HepG2 (cell line): Measurements from ENCODE around the gene MOK. TPM values are rescaled to one million over a fixed set of nuclear protein-coding genes. Genes with fewer than 3 reads are reported as not detected.

ENCODE experiments used
- FOSL1 ChIP-seq: sonication (generic); formaldehyde crosslinking; IDR thresholded peaks from 2 replicates; pipeline ENCODE4 v1.9.0; 2021; ENCODE audit warnings: missing genetic modification reagents, borderline replicate concordance
- IKZF4 ChIP-seq: sonication (generic); formaldehyde crosslinking; IDR thresholded peaks from 2 replicates; pipeline ENCODE4 v1.5.1; 2020; ENCODE audit warnings: borderline replicate concordance, mild to moderate bottlenecking, low read depth, missing genetic modification reagents; ENCODE audit errors: not compliant biosample characterization
- NFIB ChIP-seq: sonication (generic); formaldehyde crosslinking; IDR thresholded peaks from 2 replicates; pipeline ENCODE4 v1.9.0; 2021; ENCODE audit warnings: missing genetic modification reagents, mild to moderate bottlenecking, borderline replicate concordance
- SMARCE1 ChIP-seq: fragments of 450-650 bp; IDR thresholded peaks from 2 replicates; pipeline ENCODE4 v1.6.1; 2017; ENCODE audit warnings: borderline replicate concordance
- TCF12 ChIP-seq, 2 experiments: fragments of 450-650 bp in 1 of 2; sonication (generic) in 1 of 2; formaldehyde crosslinking in 1 of 2; IDR thresholded peaks; 2 replicates each; pipeline versions ENCODE4 v1.6.1 to v1.8.0; 2017 to 2022; ENCODE audit warnings: antibody characterized with exemption in 1 of 2, mild to moderate bottlenecking in 1 of 2, missing genetic modification reagents in 1 of 2, moderate library complexity in 1 of 2
- YEATS2 ChIP-seq: sonication (generic); formaldehyde crosslinking; IDR thresholded peaks from 2 replicates; pipeline ENCODE4 v1.4.0; 2020; ENCODE audit warnings: missing genetic modification reagents, borderline replicate concordance
- ZFY ChIP-seq: sonication (generic); formaldehyde crosslinking; IDR thresholded peaks from 2 replicates; pipeline ENCODE4 v1.4.0; 2020; ENCODE audit warnings: missing genetic modification reagents
- ZNF556 ChIP-seq: sonication (generic); formaldehyde crosslinking; IDR thresholded peaks from 2 replicates; pipeline ENCODE4 v1.4.0; 2020; ENCODE audit warnings: mild to moderate bottlenecking, missing genetic modification reagents, borderline replicate concordance
- ZNF557 ChIP-seq: sonication (generic); formaldehyde crosslinking; IDR thresholded peaks from 2 replicates; pipeline ENCODE4 v1.4.0; 2020; ENCODE audit warnings: missing genetic modification reagents
- ZNF607 ChIP-seq: sonication (generic); formaldehyde crosslinking; IDR thresholded peaks from 2 replicates; pipeline ENCODE4 v1.5.1; 2020; ENCODE audit warnings: missing genetic modification reagents, mild to moderate bottlenecking, borderline replicate concordance
- ZNF672 ChIP-seq: sonication (generic); formaldehyde crosslinking; IDR thresholded peaks from 2 replicates; pipeline ENCODE4 v1.8.1; 2022; ENCODE audit warnings: missing genetic modification reagents
- polyA plus RNA-seq, 8 experiments: library from polyadenylated mRNA; depleted of rRNA in 3 of 8; stranded (reverse) in 7 of 8; unstranded in 1 of 8; fragments of >200 nt; fragmentation: Illumina TruSeq in 4 of 8; extraction: Trizol in 4 of 8; gene quantifications; 2 replicates each; pipeline versions ENCODE4 v1.2.1 to v1.2.3, GENCODE V29; 2011 to 2016; ENCODE audit warnings: low read depth in 4 of 8, missing spikeins in 1 of 8, mixed read lengths in 1 of 8; ENCODE audit not compliant: insufficient read depth in 1 of 8
- total RNA-seq, 5 experiments: library from RNA; depleted of rRNA; stranded (reverse); fragments of >200 nt; fragmentation: Illumina TruSeq; extraction: Trizol; gene quantifications; 2 replicates each; pipeline ENCODE4 v1.2.3, GENCODE V29; 2016; ENCODE audit warnings: low read depth in 1 of 5
- TF ChIP-seq, protein P1 (sequence below): sonication (generic); formaldehyde crosslinking; IDR thresholded peaks from 2 replicates; pipeline ENCODE4 v1.4.0; 2020; ENCODE audit warnings: missing genetic modification reagents
- TF ChIP-seq, protein P2 (sequence below): sonication (generic); formaldehyde crosslinking; IDR thresholded peaks from 2 replicates; pipeline ENCODE4 v1.4.0; 2020; ENCODE audit warnings: missing genetic modification reagents, borderline replicate concordance
- TF ChIP-seq, protein P3 (sequence below): sonication (generic); formaldehyde crosslinking; IDR thresholded peaks from 2 replicates; pipeline ENCODE4 v1.8.1; 2023; ENCODE audit warnings: mild to moderate bottlenecking, moderate library complexity, missing genetic modification reagents
- TF ChIP-seq, protein P4 (sequence below): sonication (generic); formaldehyde crosslinking; IDR thresholded peaks from 2 replicates; pipeline ENCODE4 v1.5.0; 2020; ENCODE audit warnings: mild to moderate bottlenecking, low read depth, missing genetic modification reagents, borderline replicate concordance

MOK gene
- total and polyA plus RNA-seq, 2 of the 13 experiments (the other 11 are each of a cell fraction or from before 2014, with no cell fraction given) = 15.3 to 16.9 TPM

DNA sequence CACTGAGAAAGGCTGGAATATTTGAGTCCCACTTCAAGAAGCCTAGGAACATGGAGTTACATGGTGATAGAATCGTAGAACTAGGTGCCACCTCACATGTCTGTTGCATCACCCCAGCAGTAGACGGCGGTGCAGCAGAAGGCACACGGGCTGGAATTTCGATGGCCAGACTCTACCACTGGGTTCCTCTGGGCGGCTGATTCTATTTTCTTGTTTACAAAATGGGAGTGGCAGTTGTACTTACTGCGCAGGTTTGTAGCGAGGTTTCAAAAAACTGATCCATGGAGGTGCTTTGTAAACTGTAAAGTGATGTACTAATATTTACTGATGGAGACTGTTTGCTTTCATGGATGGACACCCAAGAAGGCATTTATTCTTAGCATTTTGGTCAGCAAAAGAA is 119.6 kb downstream of the MOK start (continued):
- TF ChIP-seq, protein P1, sequence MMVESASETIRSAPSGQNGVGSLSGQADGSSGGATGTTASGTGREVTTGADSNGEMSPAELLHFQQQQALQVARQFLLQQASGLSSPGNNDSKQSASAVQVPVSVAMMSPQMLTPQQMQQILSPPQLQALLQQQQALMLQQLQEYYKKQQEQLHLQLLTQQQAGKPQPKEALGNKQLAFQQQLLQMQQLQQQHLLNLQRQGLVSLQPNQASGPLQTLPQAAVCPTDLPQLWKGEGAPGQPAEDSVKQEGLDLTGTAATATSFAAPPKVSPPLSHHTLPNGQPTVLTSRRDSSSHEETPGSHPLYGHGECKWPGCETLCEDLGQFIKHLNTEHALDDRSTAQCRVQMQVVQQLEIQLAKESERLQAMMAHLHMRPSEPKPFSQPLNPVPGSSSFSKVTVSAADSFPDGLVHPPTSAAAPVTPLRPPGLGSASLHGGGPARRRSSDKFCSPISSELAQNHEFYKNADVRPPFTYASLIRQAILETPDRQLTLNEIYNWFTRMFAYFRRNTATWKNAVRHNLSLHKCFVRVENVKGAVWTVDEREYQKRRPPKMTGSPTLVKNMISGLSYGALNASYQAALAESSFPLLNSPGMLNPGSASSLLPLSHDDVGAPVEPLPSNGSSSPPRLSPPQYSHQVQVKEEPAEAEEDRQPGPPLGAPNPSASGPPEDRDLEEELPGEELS (CRISPR knock-in tag) = peak; percentile 97
- no peak for TF ChIP-seq NFIB (CRISPR knock-in tag)
- TF ChIP-seq FOSL1 (CRISPR knock-in tag) = no peak
- no peak for TF ChIP-seq ZNF607
- no peak for TF ChIP-seq IKZF4
- no peak for TF ChIP-seq TCF12 (IDR thresholded peaks at IDR 0.05)
- no peak for TF ChIP-seq TCF12 (CRISPR knock-in tag; IDR thresholded peaks at IDR 0.05)
- TF ChIP-seq SMARCE1 = no peak
- TF ChIP-seq, protein P2, sequence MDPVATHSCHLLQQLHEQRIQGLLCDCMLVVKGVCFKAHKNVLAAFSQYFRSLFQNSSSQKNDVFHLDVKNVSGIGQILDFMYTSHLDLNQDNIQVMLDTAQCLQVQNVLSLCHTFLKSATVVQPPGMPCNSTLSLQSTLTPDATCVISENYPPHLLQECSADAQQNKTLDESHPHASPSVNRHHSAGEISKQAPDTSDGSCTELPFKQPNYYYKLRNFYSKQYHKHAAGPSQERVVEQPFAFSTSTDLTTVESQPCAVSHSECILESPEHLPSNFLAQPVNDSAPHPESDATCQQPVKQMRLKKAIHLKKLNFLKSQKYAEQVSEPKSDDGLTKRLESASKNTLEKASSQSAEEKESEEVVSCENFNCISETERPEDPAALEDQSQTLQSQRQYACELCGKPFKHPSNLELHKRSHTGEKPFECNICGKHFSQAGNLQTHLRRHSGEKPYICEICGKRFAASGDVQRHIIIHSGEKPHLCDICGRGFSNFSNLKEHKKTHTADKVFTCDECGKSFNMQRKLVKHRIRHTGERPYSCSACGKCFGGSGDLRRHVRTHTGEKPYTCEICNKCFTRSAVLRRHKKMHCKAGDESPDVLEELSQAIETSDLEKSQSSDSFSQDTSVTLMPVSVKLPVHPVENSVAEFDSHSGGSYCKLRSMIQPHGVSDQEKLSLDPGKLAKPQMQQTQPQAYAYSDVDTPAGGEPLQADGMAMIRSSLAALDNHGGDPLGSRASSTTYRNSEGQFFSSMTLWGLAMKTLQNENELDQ (CRISPR knock-in tag) = no peak
- no peak for TF ChIP-seq ZFY (CRISPR knock-in tag)
- TF ChIP-seq, protein P3, sequence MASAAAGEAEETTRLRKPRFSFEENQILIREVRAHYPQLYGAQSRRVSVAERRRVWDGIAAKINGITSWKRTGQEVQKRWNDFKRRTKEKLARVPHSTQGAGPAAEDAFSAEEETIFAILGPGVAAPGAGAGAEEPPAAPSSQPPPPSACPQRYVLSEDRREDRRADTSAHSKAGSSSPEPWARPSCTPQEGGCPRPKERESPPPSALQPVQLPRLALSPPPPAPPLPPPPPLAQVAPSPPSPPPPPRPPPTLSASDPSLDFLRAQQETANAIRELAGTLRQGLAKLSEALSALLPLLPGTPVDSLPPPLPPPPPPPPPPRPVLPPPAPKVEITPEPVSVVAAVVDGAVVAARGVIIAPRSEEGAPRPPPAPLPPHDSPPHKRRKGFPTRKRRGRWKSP (CRISPR knock-in tag) = 0 out of 2 replicates have a peak, but pooled peaks have one; percentile 33
- TF ChIP-seq ZNF556 = no peak
- TF ChIP-seq ZNF672 (CRISPR knock-in tag) = no peak
- no peak for TF ChIP-seq YEATS2 (CRISPR knock-in tag)
- no peak for TF ChIP-seq ZNF557 (CRISPR knock-in tag)
- TF ChIP-seq, protein P4, sequence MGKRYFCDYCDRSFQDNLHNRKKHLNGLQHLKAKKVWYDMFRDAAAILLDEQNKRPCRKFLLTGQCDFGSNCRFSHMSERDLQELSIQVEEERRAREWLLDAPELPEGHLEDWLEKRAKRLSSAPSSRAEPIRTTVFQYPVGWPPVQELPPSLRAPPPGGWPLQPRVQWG (CRISPR knock-in tag) = no peak
